Activated T-cell treated with anti-CD3 and anti-CD28 coated beads, Interleukin-2, amount 50 U/mL, for 4 hours (primary cell): Measurements from ENCODE around the gene CLIC4. TPM values are rescaled to one million over a fixed set of nuclear protein-coding genes. Genes with fewer than 3 reads are reported as not detected.
"Not testable (repeated sequence)": the region's sequence is repeated elsewhere in the genome, so short reads cannot be mapped to it uniquely, and the experiment has no call there.

Experiments
- ATAC-seq, 2 donors: fragments of 200-7000 bp; cut with Tn5 transposase; one replicate each; pipeline ENCODE4 v1.10.0; 2021
- DNase-seq: peaks from one replicate; pipeline ENCODE4 v3.0.0-alpha.2; 2020
- H3K27me3 Mint-ChIP-seq: one replicate; pipeline ENCODE4 v1.8.0; 2021; ENCODE audit warnings: low read depth, mixed read lengths
- H3K36me3 Mint-ChIP-seq: one replicate; pipeline ENCODE4 v1.8.0; 2022; ENCODE audit warnings: mixed read lengths; ENCODE audit not compliant: insufficient read depth
- H3K4me1 Mint-ChIP-seq: one replicate; pipeline ENCODE4 v1.8.0; 2021; ENCODE audit warnings: low read depth, mixed read lengths
- H3K4me3 Mint-ChIP-seq: one replicate; pipeline ENCODE4 v1.8.0; 2021; ENCODE audit warnings: mild to moderate bottlenecking, moderate library complexity, mixed read lengths
- H3K9me3 Mint-ChIP-seq: one replicate; pipeline ENCODE4 v1.8.0; 2021; ENCODE audit warnings: mixed read lengths
- total RNA-seq, 3 donors: library from RNA; stranded (reverse); gene quantifications; one replicate each; pipeline ENCODE4 v1.2.1, GENCODE V29; 2021

CLIC4 gene
- total RNA-seq, 3 donors from 2014 or later = 8.5 to 26.0 (median 12.3) TPM

DNA sequence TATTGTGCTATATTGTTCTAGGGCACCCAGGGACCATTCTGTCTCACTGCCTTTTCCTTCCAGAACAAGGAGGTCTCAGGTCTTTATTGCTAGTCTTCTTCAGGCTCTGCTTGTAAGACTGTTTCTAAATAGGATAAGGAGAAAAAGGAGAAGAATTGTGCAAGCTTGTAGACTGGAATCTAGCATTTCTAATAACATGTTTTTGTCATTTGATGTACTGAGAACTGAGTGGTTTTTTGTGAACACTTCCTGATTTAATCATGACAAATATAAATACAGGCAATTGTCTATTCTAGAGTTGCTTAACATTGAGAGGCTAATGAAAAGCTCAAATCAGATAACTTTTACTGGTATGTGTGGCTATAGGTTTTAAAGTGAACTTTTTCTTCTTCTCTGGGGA, 77.6 kb downstream of the CLIC4 start:
- ATAC-seq (no peak), DNase-seq (no peak)
- no peak overlapping the region for H3K4me3 Mint-ChIP-seq
- H3K36me3 Mint-ChIP-seq = no peaks in the 10 kb centered on the region
- peaks cover 2% of the 10 kb centered on the region for H3K27me3 Mint-ChIP-seq
- no peaks in the 10 kb centered on the region for H3K4me1 Mint-ChIP-seq
- H3K9me3 Mint-ChIP-seq = no peaks in the 10 kb centered on the region

DNA sequence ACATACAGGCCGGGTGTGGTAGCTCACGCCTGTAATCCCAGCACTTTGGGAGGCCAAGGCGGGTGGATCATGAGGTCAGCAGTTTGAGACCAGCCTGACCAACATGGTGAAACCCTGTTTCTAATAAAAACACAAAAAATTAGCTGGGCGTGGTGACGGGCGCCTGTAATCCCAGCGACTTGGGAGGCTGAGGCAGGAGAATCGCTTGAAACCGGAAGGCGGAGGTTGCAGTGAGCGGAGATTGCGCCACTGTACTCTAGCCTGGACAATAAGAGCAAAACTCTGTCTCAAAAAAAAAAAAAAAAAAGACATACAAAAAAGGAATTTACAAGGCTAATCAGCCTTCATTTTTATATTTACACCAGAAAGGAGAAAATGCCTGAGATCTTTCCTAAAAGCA, 78.2 kb downstream of the CLIC4 start:
- H3K4me3 Mint-ChIP-seq, H3K4me1 Mint-ChIP-seq, H3K36me3 Mint-ChIP-seq, H3K9me3 Mint-ChIP-seq, H3K27me3 Mint-ChIP-seq, DNase-seq, ATAC-seq: not testable (repeated sequence)

DNA sequence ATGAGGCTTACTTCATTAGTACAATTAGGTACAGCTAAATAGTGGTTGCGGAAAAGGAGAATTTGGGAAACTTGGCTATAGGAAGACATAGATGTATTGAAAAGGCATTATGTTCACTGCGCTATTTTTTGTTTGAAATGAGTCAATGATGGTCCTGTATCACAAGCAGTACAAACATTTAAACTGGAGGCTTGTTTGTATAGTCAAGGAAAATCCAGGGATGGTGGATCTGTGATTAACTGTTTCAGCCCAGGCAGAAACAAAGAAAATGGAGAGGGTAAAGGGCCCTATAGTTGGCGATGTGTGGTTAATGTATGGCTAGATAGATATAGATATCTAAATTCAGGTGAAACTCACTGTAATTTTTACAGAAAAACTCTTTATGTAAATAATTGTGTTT, 79.9 kb downstream of the CLIC4 start:
- Mint-ChIP-seq H3K4me3 (no peak overlapping the region), H3K27me3 (peaks cover 8% of the 10 kb centered on the region), H3K9me3 (no peaks in the 10 kb centered on the region), H3K4me1 (no peaks in the 10 kb centered on the region), H3K36me3 (no peaks in the 10 kb centered on the region)
- DNase-seq = no peak
- no peak for ATAC-seq

DNA sequence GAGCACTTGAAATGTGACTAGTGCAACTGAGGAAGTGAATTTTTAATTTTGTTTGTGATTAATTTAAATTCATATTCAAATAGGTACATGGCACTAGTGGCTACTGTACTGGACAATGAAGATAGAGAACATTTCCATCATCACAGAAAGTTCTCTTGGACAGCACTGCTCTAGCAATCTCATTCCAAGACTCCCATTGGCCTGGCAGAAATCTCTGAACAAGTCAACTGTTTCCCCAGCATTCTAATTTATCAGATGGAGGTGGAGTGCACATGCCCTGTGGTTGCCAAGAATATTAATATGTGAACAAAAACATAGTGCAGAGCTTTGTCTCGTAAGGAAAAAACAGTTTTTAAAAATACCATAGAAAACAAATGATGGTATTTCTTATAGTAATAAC, 81.3 kb downstream of the CLIC4 start:
- H3K27me3 Mint-ChIP-seq = peaks cover 8% of the 10 kb centered on the region
- DNase-seq (no peak), ATAC-seq (no peak)
- H3K4me1 Mint-ChIP-seq = no peaks in the 10 kb centered on the region
- no peaks in the 10 kb centered on the region for H3K9me3 Mint-ChIP-seq
- H3K4me3 Mint-ChIP-seq = no peak overlapping the region
- no peaks in the 10 kb centered on the region for H3K36me3 Mint-ChIP-seq

DNA sequence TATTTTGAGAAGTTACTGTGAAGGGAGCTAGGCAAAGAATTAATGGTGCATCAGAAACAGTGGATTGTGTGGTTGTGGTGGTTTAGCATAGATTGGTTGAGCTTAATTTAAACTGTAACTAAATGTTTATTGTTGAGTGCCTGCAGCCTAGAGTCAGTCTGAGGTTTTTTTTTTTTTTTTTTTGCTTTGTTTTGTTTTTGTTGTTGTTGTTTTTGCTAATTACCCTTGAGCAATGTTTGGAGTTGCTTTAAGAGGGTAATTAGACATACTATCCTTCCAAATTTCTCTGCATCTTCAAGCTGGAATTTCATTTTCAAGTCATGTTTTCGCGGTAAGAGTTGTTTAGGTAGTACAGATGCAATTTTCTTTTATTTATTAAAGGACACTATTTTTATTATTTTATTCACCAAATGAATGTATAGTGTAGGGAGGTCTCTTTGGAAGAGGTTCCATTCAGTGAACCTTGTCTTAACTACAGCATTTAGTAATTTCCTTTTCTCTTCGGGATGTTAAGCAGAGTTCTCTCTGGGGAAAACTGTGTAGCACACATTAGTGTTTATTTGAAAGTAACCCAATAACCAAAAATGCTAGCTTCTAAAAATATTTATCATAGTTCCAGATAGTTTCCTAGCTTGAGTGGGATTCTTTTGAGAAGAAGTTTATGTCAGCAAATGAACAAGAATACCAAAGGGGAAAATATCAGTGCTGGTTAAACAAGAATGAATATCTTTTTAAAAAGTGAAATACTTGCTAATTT, 82.3 kb downstream of the CLIC4 start:
- no peak for ATAC-seq
- no peaks in the 10 kb centered on the region for H3K9me3 Mint-ChIP-seq
- peaks cover 8% of the 10 kb centered on the region for H3K27me3 Mint-ChIP-seq

DNA sequence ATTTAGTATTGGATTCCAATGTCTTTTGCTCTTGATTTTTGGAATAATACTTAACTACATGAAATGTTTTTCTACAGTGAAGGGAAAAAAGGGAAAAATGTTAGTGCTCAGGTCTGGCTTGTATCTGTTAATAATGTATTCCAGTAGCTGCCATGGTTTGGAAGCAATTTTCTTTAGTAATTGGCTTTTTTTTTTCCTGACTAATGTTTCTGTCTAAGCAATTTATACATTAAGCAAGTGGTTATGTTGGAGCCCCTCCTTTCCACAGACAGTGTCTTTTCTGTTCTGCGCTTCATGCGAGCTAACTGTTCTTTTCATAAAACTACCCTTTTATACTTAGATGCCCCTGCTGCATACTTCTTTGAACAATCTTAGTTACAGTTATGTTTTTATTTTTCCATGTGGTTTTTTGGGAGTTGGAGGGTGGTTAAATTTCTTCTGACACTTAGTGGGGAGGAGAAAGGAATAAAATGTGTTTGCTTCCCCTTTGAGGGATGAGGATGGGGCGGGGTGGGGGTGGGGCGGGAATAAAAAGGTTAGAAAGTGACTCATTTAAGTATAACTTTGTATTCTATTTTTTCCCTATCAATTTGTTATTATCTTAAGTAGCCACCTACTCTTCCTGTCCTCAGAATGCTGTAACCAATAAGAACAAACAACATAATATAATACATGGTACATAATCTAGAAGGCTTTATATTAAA, 83.1 kb downstream of the CLIC4 start:
- no peaks in the 10 kb centered on the region for H3K4me1 Mint-ChIP-seq
- peaks cover 8% of the 10 kb centered on the region for H3K27me3 Mint-ChIP-seq
- no peak overlapping the region for H3K4me3 Mint-ChIP-seq
- DNase-seq (no peak), ATAC-seq (no peak)
- no peaks in the 10 kb centered on the region for H3K36me3 Mint-ChIP-seq
- no peaks in the 10 kb centered on the region for H3K9me3 Mint-ChIP-seq

More for the DNA sequence above, 82.3 kb downstream of the CLIC4 start:
- no peak for DNase-seq
- Mint-ChIP-seq H3K4me1 (no peaks in the 10 kb centered on the region), H3K4me3 (no peak overlapping the region), H3K36me3 (no peaks in the 10 kb centered on the region)

DNA sequence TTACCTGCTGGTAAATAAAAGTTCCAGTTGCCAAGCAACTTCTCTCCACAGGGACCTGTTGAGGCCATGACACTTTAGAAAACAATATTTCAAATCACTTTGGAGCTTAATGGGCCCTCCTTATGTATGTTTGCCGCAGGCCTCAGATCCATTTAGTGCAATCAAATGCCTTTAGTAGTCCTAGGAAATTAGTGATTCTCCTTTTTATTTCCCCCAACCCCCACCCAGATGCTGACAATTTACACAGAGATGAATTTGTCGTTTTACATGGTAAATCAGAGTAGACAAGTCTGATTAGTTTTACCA, 83.6 kb downstream of the CLIC4 start:
- H3K4me1 Mint-ChIP-seq = no peaks in the 10 kb centered on the region
- no peaks in the 10 kb centered on the region for H3K36me3 Mint-ChIP-seq
- H3K9me3 Mint-ChIP-seq = no peaks in the 10 kb centered on the region
- ATAC-seq = no peak
- peaks cover 8% of the 10 kb centered on the region for H3K27me3 Mint-ChIP-seq
- no peak overlapping the region for H3K4me3 Mint-ChIP-seq
- DNase-seq = no peak

DNA sequence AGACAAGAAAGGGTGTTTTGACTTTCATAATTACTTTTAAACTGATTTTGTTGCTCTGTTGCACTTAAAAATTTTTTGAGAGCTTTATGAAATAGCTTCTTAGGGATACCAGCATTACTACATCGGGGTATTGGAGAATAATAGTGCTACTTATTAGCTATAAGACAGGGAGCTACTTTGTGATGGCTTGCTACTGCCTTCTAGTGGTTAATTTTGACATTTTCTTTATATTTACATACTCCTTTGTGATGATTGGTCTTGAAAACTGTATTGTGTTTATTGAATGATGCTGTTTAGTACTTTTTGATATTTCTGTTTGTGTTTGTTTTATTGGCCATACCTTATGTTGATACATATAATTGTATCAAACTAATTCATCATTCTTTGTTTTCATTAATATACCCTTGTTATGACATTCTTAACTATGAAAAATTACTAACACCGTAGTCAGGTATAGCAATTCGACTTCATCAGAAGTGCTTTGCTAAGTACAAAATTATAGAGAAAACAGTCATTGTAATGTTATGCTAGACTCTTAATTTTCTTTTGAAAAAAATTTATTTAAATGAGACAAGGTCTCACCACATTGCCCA, 85.5 kb downstream of the CLIC4 start:
- ATAC-seq = peak in 1 of 2 donors; percentile 62
- H3K27me3 Mint-ChIP-seq = peaks cover 8% of the 10 kb centered on the region
- DNase-seq = no peak
- H3K9me3 Mint-ChIP-seq = no peaks in the 10 kb centered on the region
- no peaks in the 10 kb centered on the region for H3K4me1 Mint-ChIP-seq
- H3K4me3 Mint-ChIP-seq = no peak overlapping the region
- H3K36me3 Mint-ChIP-seq = no peaks in the 10 kb centered on the region

DNA sequence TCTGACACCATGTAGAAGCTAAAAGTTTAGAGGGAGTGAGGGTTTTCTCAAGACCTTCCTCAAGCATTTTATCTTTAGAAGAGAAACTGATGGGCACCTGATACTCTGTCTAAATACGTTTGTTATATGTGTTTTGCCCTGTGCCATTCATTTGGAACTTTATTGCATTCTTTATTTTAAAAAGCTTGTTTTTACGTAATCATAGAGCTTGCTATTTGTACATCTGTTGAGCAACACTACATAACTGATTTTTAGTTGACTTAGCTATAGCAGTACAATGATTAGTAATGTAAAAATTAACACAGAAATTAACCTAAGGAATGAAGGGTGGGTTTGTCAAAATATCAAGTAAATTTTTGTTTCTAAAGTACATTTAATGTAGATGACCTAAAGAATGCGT, 96.3 kb downstream of the CLIC4 start:
- peaks cover 9% of the 10 kb centered on the region for H3K27me3 Mint-ChIP-seq
- no peak overlapping the region for H3K4me3 Mint-ChIP-seq
- ATAC-seq (no peak), DNase-seq (no peak)
- H3K36me3 Mint-ChIP-seq = no peaks in the 10 kb centered on the region
- H3K4me1 Mint-ChIP-seq = peaks cover 3% of the 10 kb centered on the region
- no peaks in the 10 kb centered on the region for H3K9me3 Mint-ChIP-seq

DNA sequence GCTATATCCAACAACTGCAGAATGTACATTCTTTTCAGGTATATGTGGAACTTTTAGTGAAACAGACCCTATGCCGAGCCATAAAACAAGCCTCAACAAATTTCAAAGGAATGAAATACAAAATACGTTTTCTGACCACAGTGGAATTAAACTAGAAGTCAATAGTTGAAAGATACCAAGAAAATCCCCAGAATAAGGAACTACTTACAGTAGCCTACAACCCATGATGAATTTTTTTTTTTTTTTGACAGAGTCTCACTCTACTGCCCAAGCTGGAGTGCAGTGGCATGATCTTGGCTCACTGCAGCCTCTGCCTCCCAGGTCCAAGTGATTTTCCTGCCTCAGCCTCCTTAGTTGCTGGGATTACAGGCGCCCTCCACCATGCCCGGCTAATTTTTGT, 101.4 kb downstream of the CLIC4 start:
- Mint-ChIP-seq H3K4me1 (peaks cover 16% of the 10 kb centered on the region), H3K36me3 (no peaks in the 10 kb centered on the region), H3K4me3 (no peak overlapping the region), H3K27me3 (peaks cover 7% of the 10 kb centered on the region), H3K9me3 (no peaks in the 10 kb centered on the region)
- DNase-seq (no peak), ATAC-seq (no peak)

DNA sequence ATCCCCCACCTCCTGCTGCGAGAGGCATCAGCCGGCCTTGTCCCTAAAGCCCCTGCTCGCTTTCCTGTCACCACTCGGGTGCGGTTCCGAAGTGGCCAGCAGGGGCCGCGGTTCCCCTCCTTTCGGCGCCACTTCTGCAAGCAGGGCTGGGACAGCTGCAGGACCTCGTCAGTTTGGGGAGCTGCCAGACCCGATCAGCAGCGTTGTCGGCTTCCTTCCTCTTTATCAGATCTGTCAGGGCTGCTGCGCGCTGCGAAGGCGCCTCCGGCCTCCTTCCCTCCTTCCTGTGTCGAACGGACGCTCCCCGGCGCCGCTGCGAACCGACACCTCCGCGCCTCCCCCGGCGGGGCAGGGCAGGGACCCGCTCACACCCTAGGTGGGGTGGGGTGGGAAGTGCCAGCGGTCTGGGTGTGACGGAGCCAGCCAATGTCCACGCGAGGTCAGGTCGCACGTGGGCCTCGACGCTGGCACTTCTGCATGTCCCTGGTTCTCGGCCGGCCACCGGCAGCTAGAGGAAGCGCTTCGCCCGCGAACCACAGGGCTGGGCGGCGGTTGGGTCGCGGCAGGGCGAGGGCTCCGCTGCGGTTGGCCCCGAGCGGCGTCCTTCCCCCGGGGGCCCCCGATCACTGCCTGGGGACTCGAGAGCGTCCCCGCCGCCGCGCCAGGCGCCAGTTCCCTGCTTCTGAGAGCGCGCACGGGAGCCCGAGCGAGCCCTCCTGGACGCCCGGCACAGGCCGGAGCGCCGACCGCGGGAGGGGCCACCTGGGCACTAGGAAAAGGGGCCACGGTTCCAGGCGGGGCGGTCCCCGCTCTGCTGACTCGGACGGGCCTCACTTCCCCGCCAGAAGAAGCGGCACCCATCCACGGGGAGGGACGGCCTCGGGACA, 103.0 kb downstream of the CLIC4 start:
- H3K27me3 Mint-ChIP-seq = peaks cover 1% of the 10 kb centered on the region
- no peaks in the 10 kb centered on the region for H3K36me3 Mint-ChIP-seq
- H3K9me3 Mint-ChIP-seq = no peaks in the 10 kb centered on the region
- peak overlapping the region; percentile 72 for H3K4me3 Mint-ChIP-seq
- ATAC-seq (peak; percentile 88 to 93), DNase-seq (peak; percentile 89)
- peaks cover 16% of the 10 kb centered on the region for H3K4me1 Mint-ChIP-seq

DNA sequence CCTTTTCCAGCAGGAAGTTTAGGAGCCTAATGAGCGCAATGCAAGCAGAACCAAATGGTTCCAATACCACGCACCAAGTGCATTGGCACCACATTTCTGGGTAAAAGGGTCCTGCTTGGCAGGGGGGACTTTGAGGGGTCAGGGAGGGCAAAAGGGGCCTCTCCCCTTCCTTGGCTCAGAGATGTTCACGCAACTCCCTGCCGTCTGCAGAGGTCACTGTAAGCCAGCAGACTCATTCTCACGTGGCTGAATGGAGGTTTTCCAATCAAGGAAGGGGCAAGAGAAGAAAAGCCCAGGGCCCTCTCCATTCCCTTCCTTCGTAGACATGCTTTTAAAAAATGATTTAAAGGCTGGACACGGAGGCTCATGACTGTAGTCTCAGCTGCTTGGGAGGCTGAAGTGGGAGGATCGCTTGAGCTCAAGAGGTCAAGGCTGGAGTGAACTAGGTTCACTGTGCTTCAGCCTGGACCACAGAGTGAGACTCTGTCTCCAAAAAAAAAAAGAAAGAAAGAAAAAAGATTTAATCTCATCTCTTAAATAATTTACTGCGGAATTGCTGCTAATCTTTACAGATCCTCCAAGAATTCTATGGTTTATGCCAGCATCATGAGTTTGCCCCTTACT, 104.5 kb downstream of the CLIC4 start:
- Mint-ChIP-seq H3K36me3 (no peaks in the 10 kb centered on the region), H3K27me3 (no peaks in the 10 kb centered on the region), H3K4me1 (peaks cover 16% of the 10 kb centered on the region), H3K9me3 (no peaks in the 10 kb centered on the region), H3K4me3 (peak overlapping the region; percentile 33)
- ATAC-seq (no peak), DNase-seq (no peak)

DNA sequence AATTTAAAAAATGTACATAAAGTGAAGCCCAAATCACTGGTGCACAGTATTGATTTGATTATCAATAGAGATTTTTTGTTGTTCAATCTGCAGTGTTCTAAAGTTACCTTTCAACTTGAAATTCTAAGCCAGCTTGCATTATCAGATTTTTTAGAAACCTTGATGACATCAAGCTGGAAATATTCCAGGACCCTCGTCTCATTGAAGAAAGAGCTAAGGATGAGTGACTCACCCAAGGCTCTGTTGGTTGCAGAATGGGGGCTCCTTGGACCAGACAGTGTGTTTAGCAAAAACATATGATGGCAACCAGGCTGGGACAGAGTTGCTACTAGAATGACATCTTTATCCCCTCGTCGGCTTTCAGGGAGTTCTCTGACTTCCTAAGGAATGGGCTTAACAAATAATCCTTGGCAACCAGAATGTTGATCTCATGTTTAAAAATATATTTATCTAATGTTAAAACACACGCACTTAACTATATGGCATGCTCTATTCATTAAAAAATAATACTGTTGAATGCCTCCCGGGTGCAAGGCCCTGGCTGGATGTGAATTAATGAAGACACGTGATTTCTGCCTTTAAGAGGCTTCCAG, 105.2 kb downstream of the CLIC4 start:
- ATAC-seq (no peak), DNase-seq (no peak)
- H3K9me3 Mint-ChIP-seq = no peaks in the 10 kb centered on the region
- no peak overlapping the region for H3K4me3 Mint-ChIP-seq
- no peaks in the 10 kb centered on the region for H3K36me3 Mint-ChIP-seq
- H3K4me1 Mint-ChIP-seq = peaks cover 16% of the 10 kb centered on the region
- H3K27me3 Mint-ChIP-seq = no peaks in the 10 kb centered on the region

DNA sequence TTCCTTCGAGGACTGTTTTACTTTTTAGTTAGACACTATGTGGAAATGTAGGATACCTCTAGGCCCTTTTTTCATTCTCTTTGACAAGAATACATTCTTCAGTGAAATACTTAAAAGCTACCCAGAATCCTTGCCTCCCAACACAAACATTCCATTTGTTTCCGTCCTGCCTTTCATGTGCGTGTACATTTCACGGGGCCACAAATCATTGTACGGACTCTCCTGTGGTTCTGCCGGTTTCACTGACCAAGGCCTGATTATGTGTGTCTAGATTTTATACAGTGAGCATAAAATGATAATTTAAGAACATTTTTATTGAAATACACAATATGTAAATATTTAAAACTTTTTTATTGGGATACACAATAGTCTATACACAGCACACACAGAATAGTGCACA, 108.4 kb downstream of the CLIC4 start:
- no peaks in the 10 kb centered on the region for H3K36me3 Mint-ChIP-seq
- H3K9me3 Mint-ChIP-seq = no peaks in the 10 kb centered on the region
- H3K4me3 Mint-ChIP-seq = no peak overlapping the region
- DNase-seq (no peak), ATAC-seq (no peak)
- H3K4me1 Mint-ChIP-seq = peaks cover 15% of the 10 kb centered on the region
- no peaks in the 10 kb centered on the region for H3K27me3 Mint-ChIP-seq
